ENCODE data around the gene NFKBIZ. TPM values are rescaled to one million over a fixed set of nuclear protein-coding genes. Genes with fewer than 3 reads are reported as not detected.

Gene NFKBIZ
- total and polyA plus RNA-seq, 9 of the 15 experiments (the other 6 are each of a cell fraction or from before 2014, with no cell fraction given) = 1.2 to 13.7 (median 5.7) TPM

GRCh38 chr3:101827211-101828174 lies 21.8 kb upstream of the NFKBIZ start (continued):
- TF ChIP-seq ETS1 (conservative IDR thresholded peaks at IDR 0.05; ENCODE audit: control insufficient read depth, low read depth, low read length) = no peak
- TF ChIP-seq MTA2 (IDR thresholded peaks at IDR 0.05; ENCODE audit: low read depth) = no peak
- no peak for TF ChIP-seq HNRNPUL1 (IDR thresholded peaks at IDR 0.05; ENCODE audit: low read length)
- no peak for TF ChIP-seq ZNF583 (CRISPR knock-in tag; IDR thresholded peaks at IDR 0.05)
- no peak for TF ChIP-seq MITF (IDR thresholded peaks at IDR 0.05)
- no peak for TF ChIP-seq ZNF444 (CRISPR knock-in tag; IDR thresholded peaks at IDR 0.05)
- TF ChIP-seq MTA1 (IDR thresholded peaks at IDR 0.05; ENCODE audit: borderline replicate concordance) = no peak
- 0 out of 4 replicates have a peak, but pooled peaks of 1 of the 2 experiments have one; percentile 20 for TF ChIP-seq UBTF (IDR thresholded peaks at IDR 0.05; ENCODE audit: borderline replicate concordance in 1 of 2, low read depth in 2 of 2, low read length in 2 of 2)
- no peak for TF ChIP-seq ZBTB9 (CRISPR knock-in tag; IDR thresholded peaks at IDR 0.05)
- peak; percentile 49 for TF ChIP-seq ZFX (CRISPR knock-in tag; IDR thresholded peaks at IDR 0.05)
- TF ChIP-seq TFE3 (CRISPR knock-in tag; IDR thresholded peaks at IDR 0.05) = no peak
- TF ChIP-seq ZNF263 (CRISPR knock-in tag; IDR thresholded peaks at IDR 0.05; ENCODE audit: borderline replicate concordance) = no peak
- TF ChIP-seq ZNF217 (CRISPR knock-in tag; IDR thresholded peaks at IDR 0.05) = no peak
- no peak for TF ChIP-seq CREB1 (IDR thresholded peaks at IDR 0.05)
- TF ChIP-seq CREB1 (CRISPR knock-in tag; IDR thresholded peaks at IDR 0.05) = no peak
- peak; percentile 56; the same call in 1 of the 2 replicates for TF ChIP-seq RNF2 (IDR thresholded peaks at IDR 0.05)
- TF ChIP-seq PKNOX1 (IDR thresholded peaks at IDR 0.05) = 0 out of 2 replicates have a peak, but pooled peaks have one; percentile 5
- TF ChIP-seq CBX2 (IDR thresholded peaks at IDR 0.05; ENCODE audit: insufficient read depth, low read length, poor library complexity, severe bottlenecking) = no peak
